ENCODE results near the gene COL17A1.

DNA sequence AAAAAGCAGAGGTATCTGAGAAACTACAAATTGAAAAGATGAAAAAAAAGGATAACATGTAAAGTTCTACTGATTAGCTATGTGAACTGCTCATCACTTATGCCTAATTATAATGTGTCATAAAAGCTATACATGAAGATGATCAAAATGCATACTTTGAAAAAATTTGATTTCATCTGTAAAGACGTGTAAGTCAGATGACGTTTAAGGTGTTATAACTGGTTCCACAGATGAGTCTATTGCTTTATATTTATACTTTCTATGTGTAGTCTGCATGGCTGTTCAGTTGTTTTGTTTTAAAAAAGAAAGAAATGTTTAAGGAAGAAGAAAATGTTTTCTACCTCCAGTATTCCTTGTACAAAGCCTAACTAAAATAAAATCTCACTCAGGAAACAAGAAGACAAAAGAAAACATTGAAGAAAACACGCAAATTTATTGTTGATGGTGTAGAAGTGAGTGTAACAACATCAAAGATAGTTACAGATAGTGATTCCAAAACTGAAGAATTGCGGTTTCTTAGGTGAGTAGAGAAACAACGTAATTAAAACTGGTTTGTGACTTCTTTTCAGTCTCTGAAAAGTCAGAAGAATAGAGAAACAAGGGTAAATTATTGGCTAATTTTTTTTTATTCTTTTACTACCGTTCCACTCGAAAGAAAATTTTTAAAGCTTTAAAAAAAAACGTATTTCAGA lies 80.4 kb downstream of the COL17A1 start:
- TF ChIP-seq EZH2 (IDR thresholded peaks at IDR 0.05; ENCODE audit: borderline replicate concordance, low read length) (no peak), CTCF (IDR thresholded peaks at IDR 0.05; ENCODE audit: low read length) (no peak)
